IMR-90 (cell line): Measurements from ENCODE around the gene KIF5C. TPM values are rescaled to one million over a fixed set of nuclear protein-coding genes. Genes with fewer than 3 reads are reported as not detected.

Experiments used
- ATAC-seq: fragments of 200-7000 bp; cut with Tn5 transposase; 2 replicates; pipeline ENCODE4 v1.9.1; 2020; ENCODE audit warnings: low read depth, mild to moderate bottlenecking, moderate library complexity
- BruUV-seq: library from RNA; stranded (reverse); fragments of 400-500 nt; replicated peaks from 2 replicates; lab custom pipeline; 2021; lab: Mats Ljungman, UMichigan
- CTCF ChIA-PET: fragments of 300-600 bp; formaldehyde crosslinking; extraction: SDS; loops from one replicate; lab custom pipeline; 2021; ENCODE audit warnings: antibody characterized with exemption; lab: Yijun Ruan, JAX
- POLR2A ChIA-PET: fragments of 300-600 bp; sonication (Branson Sonifier 250); formaldehyde crosslinking; loops from one replicate; lab custom pipeline; 2022; ENCODE audit warnings: antibody characterized with exemption; ENCODE audit not compliant: unreplicated experiment; lab: Charles Lee
- DNase-seq: peaks from one replicate; pipeline ENCODE4 v3.0.0; 2013
- H2AFZ ChIP-seq: replicated peaks from 2 replicates; pipeline ENCODE3; 2013; ENCODE audit warnings: low read length, mild to moderate bottlenecking; ENCODE audit not compliant: poor library complexity
- H2AK5ac ChIP-seq: 2 replicates; pipeline ENCODE4 v1.6.1; 2013; ENCODE audit warnings: low read depth, low read length, inconsistent platforms
- H2AK9ac ChIP-seq: replicated peaks from 2 replicates; pipeline ENCODE3; 2013; ENCODE audit warnings: mild to moderate bottlenecking, low read depth, low read length, moderate library complexity; ENCODE audit not compliant: poor library complexity
- H2BK120ac ChIP-seq: 2 replicates; pipeline ENCODE4 v1.6.1; 2013; ENCODE audit warnings: low read depth, low read length, inconsistent platforms
- H2BK15ac ChIP-seq: 3 replicates; pipeline ENCODE4 v1.6.1; 2013; ENCODE audit warnings: low read depth, low read length, inconsistent platforms
- H2BK20ac ChIP-seq: 2 replicates; pipeline ENCODE4 v1.6.1; 2013; ENCODE audit warnings: low read depth, mild to moderate bottlenecking, inconsistent platforms, low read length, moderate library complexity
- H2BK5ac ChIP-seq: 2 replicates; pipeline ENCODE4 v1.6.1; 2013; ENCODE audit warnings: mild to moderate bottlenecking, low read depth, low read length, inconsistent platforms; ENCODE audit not compliant: poor library complexity, severe bottlenecking
- H3K14ac ChIP-seq: replicated peaks from 2 replicates; pipeline ENCODE4 v1.6.1; 2013; ENCODE audit warnings: low read depth, low read length, inconsistent platforms
- H3K18ac ChIP-seq: 2 replicates; pipeline ENCODE4 v1.6.1; 2013; ENCODE audit warnings: low read depth, low read length, control low read depth
- H3K23ac ChIP-seq: 2 replicates; pipeline ENCODE4 v1.6.1; 2013; ENCODE audit warnings: low read depth, low read length, inconsistent platforms
- H3K27ac ChIP-seq: 2 replicates; pipeline ENCODE4 v1.5.1; 2013; ENCODE audit warnings: mild to moderate bottlenecking, control low read depth, low read length; ENCODE audit not compliant: insufficient read depth
- H3K27me3 ChIP-seq: 2 replicates; pipeline ENCODE4 v1.6.1; 2013; ENCODE audit warnings: low read length; ENCODE audit not compliant: control insufficient read depth, insufficient read depth
- H3K36me3 ChIP-seq: 2 replicates; pipeline ENCODE4 v1.6.1; 2013; ENCODE audit warnings: low read length, mixed read lengths; ENCODE audit not compliant: control insufficient read depth, insufficient read depth
- H3K4ac ChIP-seq: 2 replicates; pipeline ENCODE4 v1.6.1; 2013; ENCODE audit warnings: low read depth, low read length, inconsistent platforms
- H3K4me1 ChIP-seq: 2 replicates; pipeline ENCODE4 v1.6.1; 2013; ENCODE audit warnings: low read length, mixed read lengths; ENCODE audit not compliant: control insufficient read depth, insufficient read depth
- H3K4me2 ChIP-seq: 2 replicates; pipeline ENCODE4 v1.6.1; 2013; ENCODE audit warnings: low read depth, mild to moderate bottlenecking, control low read depth, low read length, moderate library complexity
- H3K4me3 ChIP-seq: 2 replicates; pipeline ENCODE4 v1.5.1; 2013; ENCODE audit warnings: low read depth, mild to moderate bottlenecking, control low read depth, low read length, moderate library complexity; ENCODE audit not compliant: insufficient read depth
- H3K56ac ChIP-seq: 2 replicates; pipeline ENCODE4 v1.6.1; 2013; ENCODE audit warnings: low read length, inconsistent platforms; ENCODE audit not compliant: insufficient read depth; ENCODE audit errors: extremely low read depth
- H3K79me1 ChIP-seq, 2 experiments: 2 replicates each; pipeline ENCODE4 v1.6.1; 2013; ENCODE audit warnings: low read length in 2 of 2, inconsistent platforms in 1 of 2, low read depth in 1 of 2
- H3K9ac ChIP-seq: 2 replicates; pipeline ENCODE4 v1.6.1; 2013; ENCODE audit warnings: low read depth, low read length, control low read depth
- H3K9me1 ChIP-seq: 2 replicates; pipeline ENCODE4 v1.6.1; 2013; ENCODE audit warnings: low read length, inconsistent platforms; ENCODE audit not compliant: insufficient read depth
- H3K9me3 ChIP-seq: 2 replicates; pipeline ENCODE4 v1.6.1; 2013; ENCODE audit warnings: low read length; ENCODE audit not compliant: control insufficient read depth, insufficient read depth
- H4K20me1 ChIP-seq: 2 replicates; pipeline ENCODE4 v1.6.1; 2013; ENCODE audit warnings: low read length, inconsistent platforms; ENCODE audit not compliant: insufficient read depth
- H4K5ac ChIP-seq: 2 replicates; pipeline ENCODE4 v1.6.1; 2013; ENCODE audit warnings: mild to moderate bottlenecking, low read depth, low read length, control low read depth
- H4K8ac ChIP-seq, 2 experiments: 2 replicates each; pipeline ENCODE4 v1.6.1; 2013; ENCODE audit warnings: low read depth in 2 of 2, low read length in 2 of 2, control low read depth in 1 of 2, inconsistent platforms in 1 of 2
- H4K91ac ChIP-seq: 2 replicates; pipeline ENCODE4 v1.6.1; 2013; ENCODE audit warnings: low read depth, low read length, inconsistent platforms; ENCODE audit not compliant: insufficient read depth
- ELK1 ChIP-seq: fragments of 150-350 bp; IDR thresholded peaks from 2 replicates; pipeline ENCODE4 v1.6.1; 2016; ENCODE audit warnings: low read depth, mild to moderate bottlenecking, low read length, moderate library complexity, borderline replicate concordance
- FOS ChIP-seq: fragments of 150-350 bp; IDR thresholded peaks from 2 replicates; pipeline ENCODE4 v1.6.1; 2016; ENCODE audit warnings: low read depth, low read length
- MXI1 ChIP-seq: IDR thresholded peaks from 2 replicates; pipeline ENCODE4 v1.6.1; 2012; ENCODE audit warnings: low read depth, mild to moderate bottlenecking, low read length, moderate library complexity, borderline replicate concordance
- RFX5 ChIP-seq: IDR thresholded peaks from 2 replicates; pipeline ENCODE4 v1.8.0; 2012; ENCODE audit warnings: low read depth, mild to moderate bottlenecking, low read length, moderate library complexity
- SMC3 ChIP-seq: fragments of 150-350 bp; IDR thresholded peaks from 2 replicates; pipeline ENCODE4 v1.6.1; 2016; ENCODE audit warnings: low read depth, mild to moderate bottlenecking, antibody characterized with exemption, low read length, moderate library complexity
- USF2 ChIP-seq: fragments of 150-350 bp; IDR thresholded peaks from 2 replicates; pipeline ENCODE4 v1.6.1; 2017; ENCODE audit warnings: mild to moderate bottlenecking, antibody characterized with exemption, low read length, low read depth
- WGBS, 2 experiments: methylation state at CpG; one replicate each; pipeline versions ENCODE4 v1.1.5 to v1.1.7; 2013; ENCODE audit warnings: missing lambda C conversion rate in 2 of 2; ENCODE audit not compliant: insufficient read length in 1 of 2; ENCODE audit errors: extremely low coverage in 2 of 2; 5-methylcytosine and 5-hydroxymethylcytosine counted together
- dilution Hi-C: fragments of 300-500 bp; cut with HindIII; formaldehyde crosslinking; loops from one replicate; pipeline ENCODE4 v1.14.3; 2018; ENCODE audit warnings: low sequenced_read_pairs; ENCODE audit not compliant: unreplicated experiment
- in situ Hi-C: fragments of 300-500 bp; cut with MboI; formaldehyde crosslinking; loops from 3 replicates; pipeline ENCODE4 v1.14.3; 2019; ENCODE audit warnings: low sequenced_read_pairs, inconsistent platforms, mixed read lengths
- intact Hi-C: fragments of 100-400 bp; cut with micrococcal nuclease; formaldehyde crosslinking; loops from 2 replicates; pipeline ENCODE4 v1.10.0; 2022
- polyA plus RNA-seq, 3 experiments: library from polyadenylated mRNA; depleted of rRNA; stranded (reverse); fragments of >200 nt; gene quantifications; 2 replicates each; pipeline ENCODE4 v1.2.3, GENCODE V29; 2012; ENCODE audit warnings: low replicate concordance in 1 of 3
- total RNA-seq: library from RNA; depleted of rRNA; stranded (reverse); fragments of >200 nt; gene quantifications from 2 replicates; pipeline ENCODE4 v1.2.3, GENCODE V29; 2012

KIF5C gene
- total and polyA plus RNA-seq, 2 of the 4 experiments (the other 2 are of a cell fraction), result 0.10 to 0.18 TPM

- BruUV-seq, result no TSS peak
- in situ Hi-C loops, result no loop called here
- Histone ChIP-seq H3K27ac (no peak overlapping the region), H3K4me2 (no peak overlapping the region), H2AK5ac (no peak overlapping the region), H4K5ac (no peak overlapping the region), H3K18ac (no peak overlapping the region), H2BK120ac (no peak overlapping the region), H3K4me3 (no peak overlapping the region), H4K91ac (no peak overlapping the region), H3K56ac (no peak overlapping the region), H3K4ac (no peak overlapping the region), H3K9ac (no peak overlapping the region), H2BK20ac (no peak overlapping the region), H3K79me1 (no peaks in the 10 kb centered on the region), H3K27me3 (no peaks in the 10 kb centered on the region; the same call in 1 of the 2 replicates), H2AK9ac (no peak overlapping the region), H3K23ac (no peak overlapping the region), H3K9me1 (no peaks in the 10 kb centered on the region), H2BK15ac (no peak overlapping the region), H4K8ac (no peak overlapping the region), H2AFZ (no peak overlapping the region), H3K9me3 (no peaks in the 10 kb centered on the region), H3K36me3 (no peaks in the 10 kb centered on the region), H3K4me1 (no peaks in the 10 kb centered on the region), H4K20me1 (no peaks in the 10 kb centered on the region), H3K14ac (no peak overlapping the region), H2BK5ac (no peak overlapping the region)
- CTCF ChIA-PET, result no interaction called here
- intact Hi-C loops, result no loop called here
- TF ChIP-seq SMC3 (no peak), ELK1 (no peak), FOS (no peak), RFX5 (no peak), MXI1 (no peak), USF2 (no peak)
- WGBS, 2 experiments, result 50% methylated on average over 5 of the region's 8 CpGs; no CpG with 5 or more reads in 1 of the 2 experiments
- DNase-seq (no peak), ATAC-seq (no peak)
- dilution Hi-C loops, result no loop called here
- POLR2A ChIA-PET, result no interaction called here
Observed at GRCh38 chr2:148936857-148937450, 61.9 kb downstream of the KIF5C start.
